ENCODE results near the gene KCNK16. TPM values are rescaled to one million over a fixed set of nuclear protein-coding genes. Genes with fewer than 3 reads are reported as not detected.

The KCNK16 gene
- total RNA-seq, 1 donor from 2014 or later, result not detected

DNA sequence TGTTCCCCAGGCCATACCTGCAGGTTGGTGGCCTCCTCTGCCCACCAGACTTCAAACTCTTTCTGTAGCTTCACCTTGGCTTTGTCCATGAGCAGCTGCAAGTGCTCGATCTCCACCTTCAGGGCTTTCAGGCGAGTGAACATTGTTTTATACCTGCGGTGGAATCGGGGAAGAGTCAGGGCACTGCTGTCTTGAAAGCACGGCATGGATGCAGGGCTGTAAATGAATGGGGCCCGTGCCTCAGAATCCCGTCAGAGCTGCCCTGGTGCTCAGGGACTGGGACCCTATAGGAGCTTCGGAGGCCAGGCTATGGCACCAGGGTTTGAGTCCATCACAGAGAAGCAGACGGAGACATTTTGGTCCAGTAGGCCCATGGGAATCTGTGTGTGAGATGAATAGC is 37.9 kb upstream of the KCNK16 start:
- peaks cover 14% of the 10 kb centered on the region for H3K4me1 Mint-ChIP-seq
- H3K36me3 ChIP-seq, result no peaks in the 10 kb centered on the region
- H3K4me3 ChIP-seq, result no peak overlapping the region
- H3K9me3 ChIP-seq (ENCODE audit: low read depth), result no peaks in the 10 kb centered on the region
- H3K27ac Mint-ChIP-seq, result no peak overlapping the region
- H3K9me3 Mint-ChIP-seq, result no peaks in the 10 kb centered on the region
- no peaks in the 10 kb centered on the region for H3K36me3 Mint-ChIP-seq
- H3K4me1 ChIP-seq, result no peaks in the 10 kb centered on the region
- H2AFZ ChIP-seq (replicated peaks), result no peak overlapping the region
- H3K79me2 ChIP-seq (ENCODE audit: low read depth), result no peaks in the 10 kb centered on the region
- no peak overlapping the region for H3K4me3 Mint-ChIP-seq
- H3K27me3 Mint-ChIP-seq (ENCODE audit: insufficient read depth, low read depth), result peaks cover 5% of the 10 kb centered on the region
- H3K9ac ChIP-seq, result no peak overlapping the region
- no peak overlapping the region for H3K4me2 ChIP-seq
- peaks cover 4% of the 10 kb centered on the region for H4K20me1 ChIP-seq (ENCODE audit: low read depth)
- H3K27me3 ChIP-seq, result no peaks in the 10 kb centered on the region
- no peak for TF ChIP-seq EZH2 (IDR thresholded peaks at IDR 0.05)
- no peak for TF ChIP-seq CTCF (IDR thresholded peaks at IDR 0.05)
- TF ChIP-seq EZH2phosphoT487 (IDR thresholded peaks at IDR 0.05), result no peak
- H3F3A ChIP-seq (ENCODE audit: low read depth), result peaks cover 8% of the 10 kb centered on the region
- no peak overlapping the region for H3K27ac ChIP-seq
- no peak for DNase-seq (ENCODE audit: low spot score)

- Histone ChIP-seq H3K4me3 (no peak overlapping the region), H3K9ac (no peak overlapping the region), H3F3A (ENCODE audit: low read depth) (peaks cover 8% of the 10 kb centered on the region), H3K36me3 (no peaks in the 10 kb centered on the region), H3K4me2 (no peak overlapping the region), H2AFZ (replicated peaks) (no peak overlapping the region), H3K27ac (no peak overlapping the region), H3K9me3 (ENCODE audit: low read depth) (no peaks in the 10 kb centered on the region), H3K4me1 (no peaks in the 10 kb centered on the region), H4K20me1 (ENCODE audit: low read depth) (peaks cover 4% of the 10 kb centered on the region), H3K27me3 (no peaks in the 10 kb centered on the region), H3K79me2 (ENCODE audit: low read depth) (no peaks in the 10 kb centered on the region)
- Mint-ChIP-seq H3K4me3 (no peak overlapping the region), H3K36me3 (no peaks in the 10 kb centered on the region), H3K27me3 (ENCODE audit: insufficient read depth, low read depth) (peaks cover 4% of the 10 kb centered on the region), H3K4me1 (peaks cover 12% of the 10 kb centered on the region), H3K9me3 (no peaks in the 10 kb centered on the region), H3K27ac (no peak overlapping the region)
- TF ChIP-seq EZH2phosphoT487 (IDR thresholded peaks at IDR 0.05) (no peak), CTCF (IDR thresholded peaks at IDR 0.05) (no peak), EZH2 (IDR thresholded peaks at IDR 0.05) (no peak)
- DNase-seq (ENCODE audit: low spot score), result no peak
These were observed 35.6 kb upstream of the KCNK16 start for GRCh38 chr6:39357998-39358686.

- Histone ChIP-seq H4K20me1 (ENCODE audit: low read depth) (no peaks in the 10 kb centered on the region), H3K9ac (no peak overlapping the region), H3K79me2 (ENCODE audit: low read depth) (no peaks in the 10 kb centered on the region), H3F3A (ENCODE audit: low read depth) (no peaks in the 10 kb centered on the region), H3K36me3 (no peaks in the 10 kb centered on the region), H3K4me3 (no peak overlapping the region), H2AFZ (replicated peaks) (no peak overlapping the region), H3K27me3 (no peaks in the 10 kb centered on the region), H3K4me1 (no peaks in the 10 kb centered on the region), H3K9me3 (ENCODE audit: low read depth) (no peaks in the 10 kb centered on the region), H3K27ac (no peak overlapping the region), H3K4me2 (no peak overlapping the region)
- TF ChIP-seq CTCF (IDR thresholded peaks at IDR 0.05) (no peak), EZH2 (IDR thresholded peaks at IDR 0.05) (no peak), EZH2phosphoT487 (IDR thresholded peaks at IDR 0.05) (no peak)
- Mint-ChIP-seq H3K4me1 (no peaks in the 10 kb centered on the region), H3K36me3 (no peaks in the 10 kb centered on the region), H3K27me3 (ENCODE audit: insufficient read depth, low read depth) (peaks cover 2% of the 10 kb centered on the region), H3K27ac (no peak overlapping the region), H3K9me3 (no peaks in the 10 kb centered on the region), H3K4me3 (no peak overlapping the region)
- no peak for DNase-seq (ENCODE audit: low spot score)
These were observed 31.3 kb upstream of the KCNK16 start for GRCh38 chr6:39353698-39354315.

Measured in neural progenitor cell (in vitro differentiated cells).